HFF-Myc (cell line): ENCODE data around the gene ARMC9.
"Not testable (repeated sequence)": the region's sequence is repeated elsewhere in the genome, so short reads cannot be mapped to it uniquely, and the experiment has no call there.

Source experiments
- DNase-seq: peaks from one replicate; pipeline ENCODE4 v3.0.0-alpha.2; 2011; ENCODE audit warnings: low read depth; ENCODE audit errors: extremely low read depth
- H3K4me3 ChIP-seq: replicated peaks from 2 replicates; pipeline ENCODE4 v1.5.1; 2011; ENCODE audit warnings: low read depth, mild to moderate bottlenecking, control low read depth, low read length
- CTCF ChIP-seq: IDR thresholded peaks from 2 replicates; pipeline ENCODE4 v1.5.1; 2012; ENCODE audit warnings: mild to moderate bottlenecking, low read depth, low read length, control low read depth; ENCODE audit errors: missing control alignments

The ARMC9 gene

GRCh38 chr2:231298091-231298490 is 99.7 kb downstream of the ARMC9 start:
- TF ChIP-seq CTCF, result no peak
- DNase-seq, result no peak
- no peak overlapping the region for H3K4me3 ChIP-seq

GRCh38 chr2:231299267-231299666 is 100.8 kb downstream of the ARMC9 start:
- no peak for TF ChIP-seq CTCF
- DNase-seq, result no peak
- no peak overlapping the region for H3K4me3 ChIP-seq

- DNase-seq, result no peak
- no peak for TF ChIP-seq CTCF
- no peak overlapping the region for H3K4me3 ChIP-seq
Observed at GRCh38 chr2:231300020-231300721, 101.7 kb downstream of the ARMC9 start.

GRCh38 chr2:231300722-231301076 is 102.3 kb downstream of the ARMC9 start:
- DNase-seq, result no peak
- no peak overlapping the region for H3K4me3 ChIP-seq
- TF ChIP-seq CTCF, result no peak

GRCh38 chr2:231304259-231304658 is 105.8 kb downstream of the ARMC9 start:
- not testable (repeated sequence) for DNase-seq, H3K4me3 ChIP-seq

GRCh38 chr2:231305221-231305620 is 106.8 kb downstream of the ARMC9 start:
- no peak overlapping the region for H3K4me3 ChIP-seq
- TF ChIP-seq CTCF, result no peak
- DNase-seq, result no peak

GRCh38 chr2:231306791-231307393 is 108.5 kb downstream of the ARMC9 start:
- DNase-seq, result no peak
- no peak overlapping the region for H3K4me3 ChIP-seq
- no peak for TF ChIP-seq CTCF
